BLaER1 (cell line): ENCODE results near the gene SLC8B1.

Source experiments
- H3K27ac ChIP-seq: shearing (Covaris generic); formaldehyde crosslinking; 2 replicates; pipeline ENCODE4 v1.8.1; 2022
- H3K27me3 ChIP-seq: shearing (Covaris generic); formaldehyde crosslinking; 2 replicates; pipeline ENCODE4 v1.8.1; 2022
- H3K36me3 ChIP-seq: shearing (Covaris generic); formaldehyde crosslinking; 2 replicates; pipeline ENCODE4 v1.8.1; 2022
- H3K4me1 ChIP-seq: shearing (Covaris generic); formaldehyde crosslinking; 2 replicates; pipeline ENCODE4 v1.8.1; 2022
- H3K4me2 ChIP-seq: shearing (Covaris generic); formaldehyde crosslinking; 2 replicates; pipeline ENCODE4 v1.8.1; 2022
- H3K4me3 ChIP-seq: shearing (Covaris generic); formaldehyde crosslinking; 2 replicates; pipeline ENCODE4 v1.8.1; 2022
- H3K9ac ChIP-seq: shearing (Covaris generic); formaldehyde crosslinking; 2 replicates; pipeline ENCODE4 v1.8.1; 2022
- H3K9me3 ChIP-seq: shearing (Covaris generic); formaldehyde crosslinking; 2 replicates; pipeline ENCODE4 v1.8.1; 2022
- H4K20me1 ChIP-seq: shearing (Covaris generic); formaldehyde crosslinking; 2 replicates; pipeline ENCODE4 v1.8.1; 2022
- Cebpa-rat ChIP-seq: shearing (Covaris generic); IDR thresholded peaks from 2 replicates; pipeline ENCODE4 v1.8.1; 2022

Gene SLC8B1

GRCh38 chr12:113298472-113298817 lies 36.5 kb downstream of the SLC8B1 start:
- Histone ChIP-seq H3K9me3 (no peaks in the 10 kb centered on the region), H3K4me2 (peak overlapping the region; percentile 86), H3K4me3 (0 out of 2 replicates have a peak overlapping the region, but pooled peaks have one; percentile 2), H3K9ac (no peak overlapping the region), H3K4me1 (peaks cover 53% of the 10 kb centered on the region), H3K27me3 (no peaks in the 10 kb centered on the region), H3K36me3 (no peaks in the 10 kb centered on the region), H4K20me1 (peaks cover 43% of the 10 kb centered on the region), H3K27ac (peak overlapping the region; percentile 12; the same call in 1 of the 2 replicates)
- no peak for TF ChIP-seq Cebpa-rat

- H3K27ac ChIP-seq: no peak overlapping the region
- no peaks in the 10 kb centered on the region for H3K9me3 ChIP-seq
- peaks cover 43% of the 10 kb centered on the region for H4K20me1 ChIP-seq
- H3K4me1 ChIP-seq: peaks cover 49% of the 10 kb centered on the region
- H3K4me2 ChIP-seq: peak overlapping the region; percentile 86
- TF ChIP-seq Cebpa-rat: 0 out of 2 replicates have a peak, but pooled peaks have one; percentile 24
- H3K36me3 ChIP-seq: no peaks in the 10 kb centered on the region
- H3K9ac ChIP-seq: no peak overlapping the region
- H3K27me3 ChIP-seq: no peaks in the 10 kb centered on the region
- H3K4me3 ChIP-seq: no peak overlapping the region
These were observed 37.1 kb downstream of the SLC8B1 start for GRCh38 chr12:113297621-113298471.

GRCh38 chr12:113297214-113297587 lies 37.7 kb downstream of the SLC8B1 start:
- no peaks in the 10 kb centered on the region for H3K27me3 ChIP-seq
- no peak overlapping the region for H3K4me3 ChIP-seq
- H3K27ac ChIP-seq: no peak overlapping the region
- TF ChIP-seq Cebpa-rat: no peak
- H3K36me3 ChIP-seq: no peaks in the 10 kb centered on the region
- H4K20me1 ChIP-seq: peaks cover 43% of the 10 kb centered on the region
- peak overlapping the region; percentile 86 for H3K4me2 ChIP-seq
- no peak overlapping the region for H3K9ac ChIP-seq
- no peaks in the 10 kb centered on the region for H3K9me3 ChIP-seq
- H3K4me1 ChIP-seq: peaks cover 43% of the 10 kb centered on the region

- Histone ChIP-seq H3K9me3 (no peaks in the 10 kb centered on the region), H3K27me3 (no peaks in the 10 kb centered on the region), H3K4me1 (peaks cover 40% of the 10 kb centered on the region), H3K4me3 (no peak overlapping the region), H3K4me2 (peak overlapping the region; percentile 86), H4K20me1 (peaks cover 43% of the 10 kb centered on the region), H3K27ac (no peak overlapping the region), H3K36me3 (no peaks in the 10 kb centered on the region), H3K9ac (no peak overlapping the region)
- TF ChIP-seq Cebpa-rat: no peak
These were observed 38.2 kb downstream of the SLC8B1 start for GRCh38 chr12:113296557-113297213.

GRCh38 chr12:113295886-113296556 lies 38.9 kb downstream of the SLC8B1 start:
- no peak overlapping the region for H3K27ac ChIP-seq

GRCh38 chr12:113293100-113293499 lies 41.8 kb downstream of the SLC8B1 start:
- Histone ChIP-seq H3K4me3 (no peak overlapping the region), H4K20me1 (peaks cover 18% of the 10 kb centered on the region), H3K9me3 (no peaks in the 10 kb centered on the region), H3K27me3 (no peaks in the 10 kb centered on the region), H3K4me1 (peaks cover 21% of the 10 kb centered on the region), H3K27ac (no peak overlapping the region), H3K36me3 (no peaks in the 10 kb centered on the region), H3K9ac (no peak overlapping the region), H3K4me2 (no peak overlapping the region)
- TF ChIP-seq Cebpa-rat: no peak

More at GRCh38 chr12:113295886-113296556, 38.9 kb downstream of the SLC8B1 start:
- no peaks in the 10 kb centered on the region for H3K9me3 ChIP-seq
- H4K20me1 ChIP-seq: peaks cover 43% of the 10 kb centered on the region
- no peak overlapping the region for H3K4me3 ChIP-seq
- no peaks in the 10 kb centered on the region for H3K36me3 ChIP-seq
- H3K9ac ChIP-seq: no peak overlapping the region
- no peaks in the 10 kb centered on the region for H3K27me3 ChIP-seq
- H3K4me1 ChIP-seq: peaks cover 40% of the 10 kb centered on the region
- no peak for TF ChIP-seq Cebpa-rat
- H3K4me2 ChIP-seq: no peak overlapping the region

GRCh38 chr12:113292547-113292946 lies 42.4 kb downstream of the SLC8B1 start:
- Histone ChIP-seq H3K36me3 (no peaks in the 10 kb centered on the region), H3K4me3 (no peak overlapping the region), H3K27ac (no peak overlapping the region), H3K9me3 (no peaks in the 10 kb centered on the region), H3K4me2 (no peak overlapping the region), H3K27me3 (no peaks in the 10 kb centered on the region), H3K9ac (no peak overlapping the region), H4K20me1 (peaks cover 13% of the 10 kb centered on the region; the same call in 1 of the 2 replicates), H3K4me1 (peaks cover 15% of the 10 kb centered on the region)
- no peak for TF ChIP-seq Cebpa-rat

GRCh38 chr12:113292091-113292490 lies 42.8 kb downstream of the SLC8B1 start:
- no peak overlapping the region for H3K27ac ChIP-seq
- no peak overlapping the region for H3K4me2 ChIP-seq
- TF ChIP-seq Cebpa-rat: no peak

GRCh38 chr12:113291586-113291985 lies 43.3 kb downstream of the SLC8B1 start:
- Histone ChIP-seq H3K36me3 (no peaks in the 10 kb centered on the region), H3K9ac (no peak overlapping the region)

More at GRCh38 chr12:113292091-113292490, 42.8 kb downstream of the SLC8B1 start:
- Histone ChIP-seq H3K36me3 (no peaks in the 10 kb centered on the region), H4K20me1 (peaks cover 9% of the 10 kb centered on the region; the same call in 1 of the 2 replicates), H3K27me3 (no peaks in the 10 kb centered on the region), H3K4me1 (peaks cover 11% of the 10 kb centered on the region), H3K9ac (no peak overlapping the region), H3K4me3 (no peak overlapping the region), H3K9me3 (no peaks in the 10 kb centered on the region)

More at GRCh38 chr12:113291586-113291985, 43.3 kb downstream of the SLC8B1 start:
- Histone ChIP-seq H3K4me1 (peaks cover 6% of the 10 kb centered on the region), H3K4me2 (no peak overlapping the region), H3K4me3 (no peak overlapping the region), H3K27me3 (no peaks in the 10 kb centered on the region), H4K20me1 (peaks cover 8% of the 10 kb centered on the region; the same call in 1 of the 2 replicates), H3K27ac (no peak overlapping the region), H3K9me3 (no peaks in the 10 kb centered on the region)
- no peak for TF ChIP-seq Cebpa-rat
